ENCODE data around the gene EFTUD2. TPM values are rescaled to one million over a fixed set of nuclear protein-coding genes. Genes with fewer than 3 reads are reported as not detected.

The EFTUD2 gene
- total and polyA plus RNA-seq, 2 of the 8 experiments (the other 6 are each of a cell fraction or from before 2014, with no cell fraction given) = 118 to 195 TPM

GRCh38 chr17:44808156-44808555 lies 91.1 kb downstream of the EFTUD2 start:
- Histone ChIP-seq H3K18ac (ENCODE audit: extremely low read depth, low read length) (no peak overlapping the region), H3K79me2 (ENCODE audit: control insufficient read depth in 1 of 2, insufficient read depth in 2 of 2, low read length in 2 of 2) (peaks cover 7 to 86% of the 10 kb centered on the region in 2 experiments; a peak in 3 of 4 replicates), H2BK20ac (ENCODE audit: low read length) (no peak overlapping the region), H4K20me1 (replicated peaks in 1 of 2; ENCODE audit: control insufficient read depth in 1 of 2, insufficient read depth in 2 of 2, low read length in 2 of 2) (peaks cover 24 to 25% of the 10 kb centered on the region in 2 experiments), H3K56ac (replicated peaks; ENCODE audit: insufficient read length, low read depth, low read length) (no peak overlapping the region), H3K4me1 (replicated peaks in 1 of 4; ENCODE audit: control insufficient read depth in 3 of 4, insufficient read depth in 4 of 4, low read length in 3 of 4) (no peaks in the 10 kb centered on the region), H3K4me2 (ENCODE audit: insufficient read depth in 1 of 2, low read depth in 2 of 2, low read length in 2 of 2) (no peak overlapping the region), H4K8ac (ENCODE audit: extremely low read depth, insufficient read depth, low read length) (no peak overlapping the region), H3K4ac (replicated peaks; ENCODE audit: insufficient read length, low read depth, low read length) (no peak overlapping the region), H3K23ac (ENCODE audit: insufficient read length) (no peak overlapping the region), H3K23me2 (ENCODE audit: low read depth, low read length) (no peaks in the 10 kb centered on the region), H2AK5ac (ENCODE audit: low read depth, low read length) (no peak overlapping the region), H2BK15ac (ENCODE audit: low read length) (no peak overlapping the region), H3K27ac (ENCODE audit: low read depth, low read length) (no peak overlapping the region), H3K27me3 (replicated peaks in 1 of 4; ENCODE audit: control insufficient read depth in 3 of 4, extremely low read depth in 1 of 4, insufficient read depth in 3 of 4, low read length in 3 of 4) (no peaks in the 10 kb centered on the region), H3K36me3 (ENCODE audit: control insufficient read depth in 2 of 4, insufficient read depth in 4 of 4, low read length in 3 of 4) (peaks cover 10 to 30% (median 23%) of the 10 kb centered on the region in 4 experiments), H2BK12ac (ENCODE audit: low read depth, low read length) (no peak overlapping the region), H4K91ac (replicated peaks; ENCODE audit: insufficient read length, low read length) (no peak overlapping the region), H2AFZ (ENCODE audit: low read length) (no peak overlapping the region), H2BK120ac (replicated peaks; ENCODE audit: low read depth, low read length) (no peak overlapping the region), H3K79me1 (ENCODE audit: low read depth, low read length) (peaks cover 5% of the 10 kb centered on the region), H3K9ac (replicated peaks in 1 of 4; ENCODE audit: extremely low read depth in 1 of 4, low read depth in 3 of 4, low read length in 3 of 4) (no peak overlapping the region), H4K5ac (ENCODE audit: insufficient read length, low read depth, low read length) (no peak overlapping the region), H2BK5ac (ENCODE audit: low read depth, low read length) (no peak overlapping the region), H3K9me3 (ENCODE audit: insufficient read depth in 2 of 2, low read depth in 1 of 2, low read length in 1 of 2) (no peaks in the 10 kb centered on the region), H3K4me3 (ENCODE audit: extremely low read depth in 1 of 4, insufficient read depth in 2 of 4, low read depth in 3 of 4, low read length in 4 of 4) (no peak overlapping the region), H3K14ac (ENCODE audit: insufficient read length) (no peak overlapping the region)
- DNase-seq (ENCODE audit: low read depth in 1 of 2, low spot score in 2 of 2) (no peak), FAIRE-seq (no peak)
- ChIA-PET POLR2A (ENCODE audit: partially characterized antibody) (interaction anchor here (0.9 kb wide), 1 partner anchor 13 kb away, joined by 4 read pairs; no protein-coding TSS in a partner anchor), CTCF (ENCODE audit: partially characterized antibody) (interaction anchor here (1.0 to 1.6 kb wide), 3 partner anchors 10 to 56 kb away, joined by 3 to 6 read pairs (median 4); no protein-coding TSS in a partner anchor)
- 95% methylated on average over 4 of the region's 4 CpGs; no CpG with 5 or more reads in 1 of the 2 experiments for WGBS, 2 experiments (ENCODE audit: extremely low coverage in 1 of 2, insufficient coverage in 1 of 2, insufficient read length in 1 of 2, insufficient replicate concordance in 2 of 2, low coverage in 1 of 2, low lambda C conversion rate in 2 of 2, missing lambda C conversion rate in 1 of 2)
- no peak for TF ChIP-seq PHF8 (conservative IDR thresholded peaks at IDR 0.05; ENCODE audit: low read depth, low read length)
- no peak for TF ChIP-seq GABPA (IDR thresholded peaks at IDR 0.05; ENCODE audit: borderline replicate concordance, insufficient read depth, low read length)
- no peak for TF ChIP-seq TAF1 (IDR thresholded peaks at IDR 0.05; ENCODE audit: low read depth, low read length)
- TF ChIP-seq HDAC2 (IDR thresholded peaks at IDR 0.05; ENCODE audit: borderline replicate concordance in 1 of 2, low read depth in 2 of 2, low read length in 2 of 2) = no peak
- TF ChIP-seq SIN3A (conservative IDR thresholded peaks at IDR 0.05 in 1 of 2, IDR thresholded peaks at IDR 0.05 in 1 of 2; ENCODE audit: low read depth in 1 of 2, low read length in 2 of 2) = no peak
- TF ChIP-seq GTF2F1 (IDR thresholded peaks at IDR 0.05; ENCODE audit: borderline replicate concordance, low read depth, low read length) = no peak
- TF ChIP-seq SIRT6 (IDR thresholded peaks at IDR 0.05; ENCODE audit: low read length) = no peak
- TF ChIP-seq SRF (IDR thresholded peaks at IDR 0.05; ENCODE audit: low read depth, low read length) = no peak
- no peak for TF ChIP-seq SP4 (IDR thresholded peaks at IDR 0.05; ENCODE audit: low read length)
- TF ChIP-seq USF2 (IDR thresholded peaks at IDR 0.05; ENCODE audit: low read length) = no peak
- TF ChIP-seq CBX8 (IDR thresholded peaks at IDR 0.05; ENCODE audit: borderline replicate concordance, low read depth, low read length) = no peak
- no peak for TF ChIP-seq RBBP5 (IDR thresholded peaks at IDR 0.05; ENCODE audit: borderline replicate concordance, low read depth, low read length)
- no peak for TF ChIP-seq TCF12 (IDR thresholded peaks at IDR 0.05; ENCODE audit: low read depth, low read length)
